PC-9 (cell line): ENCODE results near the gene THNSL1. TPM values are rescaled to one million over a fixed set of nuclear protein-coding genes. Genes with fewer than 3 reads are reported as not detected.

Experiments used
- BruUV-seq: library from RNA; stranded (reverse); fragments of 400-500 nt; replicated peaks from 2 replicates; lab custom pipeline; 2021; lab: Mats Ljungman, UMichigan
- CTCF ChIA-PET: fragments of 300-600 bp; sonication (Branson Sonifier 250); formaldehyde crosslinking; loops from one replicate; lab custom pipeline; 2022; ENCODE audit warnings: antibody characterized with exemption; lab: Charles Lee
- POLR2A ChIA-PET: fragments of 300-600 bp; sonication (Branson Sonifier 250); formaldehyde crosslinking; loops from one replicate; lab custom pipeline; 2022; ENCODE audit warnings: antibody characterized with exemption; ENCODE audit not compliant: unreplicated experiment; lab: Charles Lee
- DNase-seq, 2 experiments: peaks; one replicate each; pipeline versions ENCODE4 v3.0.0 to v3.0.0-alpha.2; 2015 to 2022; ENCODE audit warnings: mixed read lengths in 1 of 2
- H2AFZ ChIP-seq: fragments of 200-600 bp; sonication (generic); 2 replicates; pipeline ENCODE4 v1.8.1; 2017; ENCODE audit warnings: antibody characterized with exemption
- H3F3A ChIP-seq: fragments of 200-600 bp; sonication (generic); 2 replicates; pipeline ENCODE4 v1.8.1; 2017; ENCODE audit warnings: antibody characterized with exemption, mild to moderate bottlenecking, low read depth; ENCODE audit not compliant: insufficient read depth
- H3K27ac ChIP-seq: fragments of 200-600 bp; sonication (generic); 2 replicates; pipeline ENCODE4 v1.6.1; 2016; ENCODE audit warnings: mixed run types
- H3K27me3 ChIP-seq: fragments of 200-600 bp; sonication (generic); 2 replicates; pipeline ENCODE4 v1.6.1; 2016; ENCODE audit warnings: low read depth, mixed run types; ENCODE audit not compliant: insufficient read depth
- H3K36me3 ChIP-seq: fragments of 200-600 bp; sonication (generic); 2 replicates; pipeline ENCODE4 v1.6.1; 2016; ENCODE audit warnings: low read depth, mixed run types
- H3K4me1 ChIP-seq: fragments of 200-600 bp; sonication (generic); replicated peaks from 2 replicates; pipeline ENCODE4 v1.6.1; 2016; ENCODE audit warnings: mixed run types; ENCODE audit not compliant: insufficient read depth
- H3K4me2 ChIP-seq: fragments of 200-600 bp; sonication (generic); 2 replicates; pipeline ENCODE4 v1.6.1; 2017; ENCODE audit warnings: mixed run types
- H3K4me3 ChIP-seq: fragments of 200-600 bp; sonication (generic); 2 replicates; pipeline ENCODE4 v1.6.1; 2016; ENCODE audit warnings: mixed run types
- H3K79me2 ChIP-seq: fragments of 200-600 bp; sonication (generic); 2 replicates; pipeline ENCODE4 v1.6.1; 2017; ENCODE audit warnings: low read depth, mixed run types
- H3K9me2 ChIP-seq: fragments of 200-600 bp; sonication (generic); 2 replicates; pipeline ENCODE4 v1.8.1; 2017; ENCODE audit warnings: mild to moderate bottlenecking; ENCODE audit not compliant: insufficient read depth
- H3K9me3 ChIP-seq: fragments of 200-600 bp; sonication (generic); 2 replicates; pipeline ENCODE4 v1.8.1; 2016; ENCODE audit warnings: low read depth; ENCODE audit not compliant: insufficient read depth
- H4K20me1 ChIP-seq: fragments of 200-600 bp; sonication (generic); 2 replicates; pipeline ENCODE4 v1.8.1; 2017; ENCODE audit not compliant: insufficient read depth
- CTCF ChIP-seq: fragments of 200-600 bp; sonication (generic); conservative IDR thresholded peaks from 2 replicates; pipeline ENCODE4 v1.6.1; 2017; ENCODE audit warnings: mixed run types, antibody characterized with exemption, mild to moderate bottlenecking, moderate library complexity
- EZH2 ChIP-seq: fragments of 200-600 bp; sonication (generic); IDR thresholded peaks from 2 replicates; pipeline ENCODE4 v1.8.0; 2017; ENCODE audit warnings: antibody characterized with exemption, low read depth
- intact Hi-C: fragments of 100-400 bp; cut with micrococcal nuclease; formaldehyde crosslinking; loops from one replicate; pipeline ENCODE4 v1.10.0; 2022; ENCODE audit not compliant: unreplicated experiment
- total RNA-seq: library from RNA; stranded (reverse); gene quantifications from 2 replicates; pipeline ENCODE4 v1.2.3, GENCODE V29; 2021

The THNSL1 gene
- total RNA-seq, 1 experiment from 2014 or later: 6.8 TPM

- BruUV-seq: no TSS peak
- Histone ChIP-seq H4K20me1 (no peaks in the 10 kb centered on the region), H3F3A (no peaks in the 10 kb centered on the region), H3K79me2 (no peaks in the 10 kb centered on the region), H3K36me3 (no peaks in the 10 kb centered on the region), H3K9me2 (no peaks in the 10 kb centered on the region), H2AFZ (no peak overlapping the region), H3K27me3 (no peaks in the 10 kb centered on the region), H3K4me3 (no peak overlapping the region), H3K4me1 (no peaks in the 10 kb centered on the region), H3K9me3 (no peaks in the 10 kb centered on the region), H3K4me2 (no peak overlapping the region), H3K27ac (no peak overlapping the region)
- TF ChIP-seq CTCF (no peak), EZH2 (no peak)
- no peak for DNase-seq
- CTCF ChIA-PET: no interaction called here
- intact Hi-C loops: no loop called here
- POLR2A ChIA-PET: no interaction called here
These were observed 56.4 kb downstream of the THNSL1 start for GRCh38 chr10:25072786-25073185.

- H3K9me2 ChIP-seq: no peaks in the 10 kb centered on the region
- no peaks in the 10 kb centered on the region for H3K79me2 ChIP-seq
- H3K9me3 ChIP-seq: no peaks in the 10 kb centered on the region
- no peaks in the 10 kb centered on the region for H3F3A ChIP-seq
- H3K4me2 ChIP-seq: no peak overlapping the region
- BruUV-seq: no TSS peak
- ChIA-PET CTCF (no interaction called here), POLR2A (no interaction called here)
- H3K36me3 ChIP-seq: no peaks in the 10 kb centered on the region
- intact Hi-C loops: no loop called here
- TF ChIP-seq CTCF (no peak), EZH2 (no peak)
- H3K27me3 ChIP-seq: no peaks in the 10 kb centered on the region
- no peak overlapping the region for H2AFZ ChIP-seq
- DNase-seq: no peak
- no peaks in the 10 kb centered on the region for H3K4me1 ChIP-seq
- H4K20me1 ChIP-seq: no peaks in the 10 kb centered on the region
- H3K27ac ChIP-seq: no peak overlapping the region
- no peak overlapping the region for H3K4me3 ChIP-seq
These were observed 59.4 kb downstream of the THNSL1 start for GRCh38 chr10:25075825-25076224.

Other genes with a start within 250 kb of the THNSL1 start
- gene PRTFDC1, start 64.0 kb upstream of the THNSL1 start, total RNA-seq: 12.3 and 15.8 TPM in 2 replicates
- gene ENKUR, start 454 bp upstream of the THNSL1 start, total RNA-seq: 0.50 and 1.0 TPM in 2 replicates
- gene GPR158, start 158.4 kb downstream of the THNSL1 start, total RNA-seq: 9.0 and 12.2 TPM in 2 replicates